ENCODE data around the gene TMEM116.

The TMEM116 gene

DNA sequence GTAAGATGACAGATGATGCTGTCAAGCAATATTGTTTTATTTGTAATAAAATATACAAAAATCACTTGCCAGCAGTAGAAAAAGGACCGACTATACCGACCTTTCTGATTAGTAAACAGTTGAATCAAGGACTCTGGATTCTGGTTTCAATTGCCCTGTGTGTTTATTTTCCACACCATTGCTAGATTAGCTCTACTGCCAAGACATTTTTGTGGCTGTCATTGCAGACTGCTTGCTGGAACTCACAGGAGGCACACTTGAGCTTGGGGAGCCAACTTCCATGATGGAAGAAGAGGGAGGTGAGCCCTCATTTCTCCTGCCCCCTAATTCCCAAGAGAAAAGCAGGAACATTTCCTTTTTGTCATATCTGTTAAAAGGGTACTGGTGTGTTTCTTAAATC, 119.7 kb downstream of the TMEM116 start:
- no peak for DNase-seq (ENCODE audit: low read depth)

DNA sequence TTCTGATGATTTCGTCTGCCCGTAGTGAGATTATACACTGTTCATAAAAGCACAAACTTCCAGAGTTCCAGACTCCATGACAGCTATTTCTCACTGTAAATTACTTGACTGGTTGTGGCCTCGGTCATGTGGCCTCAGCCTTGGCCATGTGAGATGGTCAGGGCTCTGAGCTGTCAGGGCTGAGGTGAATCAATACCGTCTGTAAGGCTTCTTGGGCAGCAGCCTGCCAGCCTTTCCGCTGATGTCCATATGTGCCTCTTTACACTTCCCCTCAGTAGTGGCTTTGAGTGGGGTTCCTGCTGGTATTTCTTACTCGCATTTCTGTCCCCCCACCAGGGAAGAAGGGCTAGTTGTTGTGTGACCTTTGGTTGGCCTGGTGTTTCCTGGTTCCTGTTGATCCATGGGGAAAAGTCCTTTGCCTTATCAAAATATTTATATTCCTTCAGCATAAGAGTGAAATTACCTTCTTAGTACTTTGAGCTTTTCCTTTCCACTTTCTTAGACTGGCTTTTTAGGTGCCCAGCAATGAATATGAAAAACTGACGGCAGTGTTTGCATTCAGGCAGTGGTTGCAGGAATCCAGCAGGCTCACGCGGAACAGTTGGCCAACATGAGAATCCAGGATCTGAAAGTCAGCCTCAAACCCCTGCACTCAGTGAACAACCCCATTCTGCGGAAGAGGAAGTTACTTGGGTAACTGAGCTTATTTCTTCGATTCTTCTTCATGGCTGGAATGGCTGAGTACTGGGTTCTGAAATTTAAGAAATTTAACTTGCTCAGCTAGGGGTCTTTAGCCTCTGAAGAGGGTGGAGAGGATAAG, 124.8 kb downstream of the TMEM116 start:
- DNase-seq (ENCODE audit: low read depth): no peak

DNA sequence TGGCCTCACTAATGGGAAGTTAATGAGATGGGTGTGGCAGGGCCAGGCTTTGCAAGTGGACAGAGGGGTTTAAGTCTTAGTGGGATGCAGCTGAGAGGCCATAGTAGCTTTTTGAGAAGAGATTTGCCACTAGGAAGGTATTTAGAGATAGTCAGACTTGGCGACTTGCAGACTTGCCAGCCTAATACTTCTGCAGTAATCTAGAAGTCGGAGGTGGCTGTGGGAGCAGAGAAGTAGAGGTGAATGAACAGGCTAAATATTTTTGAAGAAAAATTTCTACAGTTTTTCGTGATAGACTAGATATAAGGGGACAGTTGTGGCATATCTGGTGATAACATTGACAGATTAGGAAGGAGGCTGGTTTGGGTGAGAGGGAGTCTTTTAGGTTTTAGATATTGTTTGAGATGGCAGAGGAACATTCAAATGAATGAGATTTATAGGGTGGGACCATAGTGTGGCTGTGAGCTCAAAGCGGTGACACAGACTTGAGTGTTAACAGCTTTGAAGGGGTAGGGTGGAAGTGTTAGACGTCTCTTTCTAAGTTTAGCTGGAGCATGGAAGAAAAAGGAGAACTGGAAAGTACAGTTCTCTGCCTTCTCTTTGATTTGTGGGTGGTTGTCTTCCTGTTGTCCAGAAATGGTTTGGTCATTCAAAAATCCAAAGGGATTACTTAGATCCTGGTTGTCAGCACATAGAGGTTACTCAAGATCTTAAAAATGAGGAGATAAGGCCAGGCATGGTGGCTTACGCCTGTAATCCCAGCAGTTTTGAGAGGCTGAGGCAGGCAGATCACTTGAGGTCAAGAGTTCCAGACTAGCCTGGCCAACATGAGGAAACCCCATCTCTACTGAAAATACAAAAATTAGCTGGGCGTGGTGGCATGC, 126.1 kb downstream of the TMEM116 start:
- no peak for DNase-seq (ENCODE audit: low read depth)

DNA sequence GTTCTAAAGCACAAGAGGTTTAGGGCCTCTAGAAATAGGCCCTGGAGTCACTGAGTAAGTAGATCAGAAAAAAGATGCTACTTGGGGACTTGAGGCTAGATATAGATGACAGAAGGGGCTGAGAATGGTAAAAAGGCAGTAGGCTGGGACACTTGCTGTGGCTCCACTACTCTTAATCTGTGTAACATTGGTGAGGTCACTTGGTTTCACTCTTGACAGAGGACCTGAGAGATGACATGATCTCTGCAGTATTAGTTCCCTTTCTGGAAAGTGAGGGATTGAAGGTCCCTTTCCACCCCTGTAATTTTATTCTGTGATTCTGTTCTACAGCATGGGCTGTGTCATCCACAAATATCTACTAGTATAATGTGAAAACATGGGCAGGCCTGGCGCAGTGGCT, 131.2 kb downstream of the TMEM116 start:
- DNase-seq (ENCODE audit: low read depth): no peak
